ENCODE measurements around the gene PHLDB1.

The PHLDB1 gene

GRCh38 chr11:118640332-118641154, 33.1 kb downstream of the PHLDB1 start:
- DNase-seq (ENCODE audit: low read depth) = no peak

GRCh38 chr11:118641397-118642019, 34.1 kb downstream of the PHLDB1 start:
- no peak for DNase-seq (ENCODE audit: low read depth)

- no peak for DNase-seq (ENCODE audit: low read depth)
These were observed 36.0 kb downstream of the PHLDB1 start for GRCh38 chr11:118643142-118643994.

- no peak for DNase-seq (ENCODE audit: low read depth)
These were observed 36.6 kb downstream of the PHLDB1 start for GRCh38 chr11:118643995-118644345.

GRCh38 chr11:118644496-118644895, 37.1 kb downstream of the PHLDB1 start:
- no peak for DNase-seq (ENCODE audit: low read depth)

- no peak for DNase-seq (ENCODE audit: low read depth)
These were observed 37.8 kb downstream of the PHLDB1 start for GRCh38 chr11:118645066-118645715.

GRCh38 chr11:118646393-118646792, 39.0 kb downstream of the PHLDB1 start:
- DNase-seq (ENCODE audit: low read depth) = no peak

GRCh38 chr11:118648291-118648690, 40.9 kb downstream of the PHLDB1 start:
- DNase-seq (ENCODE audit: low read depth) = no peak

GRCh38 chr11:118649941-118650340, 42.5 kb downstream of the PHLDB1 start:
- no peak for DNase-seq (ENCODE audit: low read depth)

GRCh38 chr11:118650366-118650765, 43.0 kb downstream of the PHLDB1 start:
- no peak for DNase-seq (ENCODE audit: low read depth)

GRCh38 chr11:118651820-118652219, 44.4 kb downstream of the PHLDB1 start:
- no peak for DNase-seq (ENCODE audit: low read depth)

- DNase-seq (ENCODE audit: low read depth) = no peak
These were observed 45.3 kb downstream of the PHLDB1 start for GRCh38 chr11:118652681-118653181.

- no peak for DNase-seq (ENCODE audit: low read depth)
These were observed 46.4 kb downstream of the PHLDB1 start for GRCh38 chr11:118653684-118654390.

- no peak for DNase-seq (ENCODE audit: low read depth)
These were observed 48.2 kb downstream of the PHLDB1 start for GRCh38 chr11:118655486-118656190.

- DNase-seq (ENCODE audit: low read depth) = no peak
These were observed 49.2 kb downstream of the PHLDB1 start for GRCh38 chr11:118656563-118657165.

- DNase-seq (ENCODE audit: low read depth) = no peak
These were observed 49.8 kb downstream of the PHLDB1 start for GRCh38 chr11:118657238-118657637.

GRCh38 chr11:118657709-118658428, 50.5 kb downstream of the PHLDB1 start:
- no peak for DNase-seq (ENCODE audit: low read depth)

- DNase-seq (ENCODE audit: low read depth) = no peak
These were observed 51.3 kb downstream of the PHLDB1 start for GRCh38 chr11:118658429-118659313.

Data from activated T-cell treated with anti-CD3 and anti-CD28 coated beads for 24 hours (primary cell).